G401.6 (cell line): ENCODE measurements around the gene GABRA4.

Source experiments
- FAIRE-seq: peaks from 2 replicates; lab custom pipeline; 2012; peaks lifted over from hg19 to GRCh38; lab: Jason Lieb, UNC

Gene GABRA4

DNA sequence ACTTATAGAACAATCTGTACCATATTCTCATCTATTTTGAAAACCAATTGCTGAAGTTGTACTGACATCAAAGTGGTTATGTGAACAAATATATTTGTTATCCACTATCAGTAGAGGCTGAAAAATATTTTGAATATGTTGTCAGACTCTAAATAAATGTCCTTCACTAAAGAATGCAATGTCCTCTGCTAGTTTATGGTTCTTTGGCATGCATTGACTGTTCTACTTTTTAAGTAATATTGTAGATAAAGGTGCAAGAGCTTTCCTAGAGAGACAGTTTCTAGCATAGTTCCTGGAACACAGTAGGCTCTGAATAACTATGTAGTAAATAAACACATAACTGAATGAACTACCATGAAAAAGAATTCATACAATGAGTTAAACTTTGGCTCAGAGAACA, 66.2 kb downstream of the GABRA4 start:
- FAIRE-seq = no peak

DNA sequence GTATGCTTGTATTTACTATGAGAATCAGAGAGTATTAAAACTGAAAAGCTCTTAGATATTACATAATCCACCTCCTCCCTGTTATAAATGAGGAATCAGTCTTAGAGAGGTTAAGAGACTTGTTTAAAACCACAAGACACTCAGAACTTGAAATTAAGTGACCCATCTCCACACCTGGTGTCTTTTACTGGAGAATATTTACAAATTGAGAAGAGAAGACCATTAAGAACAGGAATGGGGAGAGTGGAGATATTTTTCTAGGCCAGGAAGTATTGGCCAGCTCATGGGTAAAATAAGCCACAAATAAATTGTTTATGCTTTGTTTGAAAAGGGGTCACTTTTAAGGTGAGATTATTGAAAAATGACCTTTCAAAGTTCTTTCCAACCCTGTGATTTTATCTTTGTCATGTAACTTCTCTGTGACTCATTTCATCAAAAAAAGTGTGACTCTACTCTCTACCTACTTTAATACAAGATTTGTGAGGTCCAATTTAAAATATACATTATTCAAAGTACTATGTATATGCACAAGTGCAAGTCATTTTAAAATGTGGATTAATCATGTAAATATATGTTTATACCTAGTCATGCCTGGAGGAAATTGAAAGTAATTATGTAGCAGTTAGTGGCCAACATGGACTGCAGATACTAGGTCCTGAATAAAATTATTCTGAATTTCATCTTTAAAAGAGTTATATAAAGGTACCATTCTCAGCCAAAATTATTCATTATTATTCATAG, 68.4 kb downstream of the GABRA4 start:
- FAIRE-seq = no peak

DNA sequence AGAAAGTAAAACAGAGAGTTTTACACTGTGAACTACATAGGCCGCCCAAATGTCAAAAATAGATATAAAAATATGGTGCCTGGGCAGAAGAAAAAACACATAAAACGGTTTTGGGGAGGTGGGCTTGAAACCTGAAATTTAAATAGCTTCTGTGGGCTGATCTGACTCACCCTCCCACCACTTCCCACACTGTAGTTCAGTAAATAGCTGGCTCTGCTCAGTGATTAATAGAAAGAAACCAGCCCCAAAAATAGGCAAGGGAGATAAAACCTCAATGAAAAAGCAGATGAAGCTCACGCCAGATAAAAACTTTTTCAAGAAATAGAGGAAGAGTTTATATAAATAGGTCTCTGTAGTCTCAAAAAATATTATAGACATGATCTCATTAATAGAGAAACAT, 71.2 kb downstream of the GABRA4 start:
- no peak for FAIRE-seq

DNA sequence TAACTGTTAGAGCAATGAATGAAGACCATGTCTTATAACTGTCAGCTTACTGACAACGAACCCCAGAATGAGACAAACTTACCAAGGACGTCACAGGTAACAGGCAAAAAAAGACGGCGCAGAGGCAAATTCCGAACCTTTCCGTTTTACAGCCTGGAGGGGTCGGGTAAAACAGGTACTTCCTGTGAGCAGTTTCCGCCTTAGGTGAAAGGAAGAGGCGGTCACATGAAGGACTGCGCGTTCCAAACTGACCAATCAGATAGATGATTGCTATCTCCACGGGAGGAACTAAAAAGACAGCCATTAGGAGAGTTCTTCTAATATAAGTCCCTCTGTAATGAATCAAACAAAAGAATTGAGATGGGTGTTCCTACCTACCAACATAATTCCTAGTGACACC, 84.3 kb downstream of the GABRA4 start, which contains the start of gene COX7B2:
TSS of gene COX7B2 (minus strand) at position 168 of the 400 bp plus-strand sequence. CDS start 174,053 bp downstream, outside the sequence.
- FAIRE-seq = no peak

DNA sequence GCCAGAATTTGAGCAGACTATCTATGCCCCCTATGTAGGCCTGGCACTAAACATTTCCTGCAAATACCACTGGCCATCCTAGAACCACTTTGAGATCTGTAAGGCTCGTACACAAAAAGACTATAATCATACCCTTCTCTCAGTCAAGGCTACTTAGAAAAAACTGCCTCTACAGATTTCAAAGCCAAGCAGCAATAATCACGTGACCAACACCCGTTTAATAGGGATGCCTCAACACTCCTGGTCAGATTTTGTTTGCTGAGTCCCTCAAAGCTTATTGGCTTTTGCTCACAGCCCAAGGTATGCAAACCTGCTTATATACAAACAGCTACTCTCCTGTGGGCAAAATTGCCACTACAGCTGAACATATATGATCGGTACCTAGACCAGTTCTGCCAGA, 85.2 kb downstream of the GABRA4 start:
- FAIRE-seq = no peak

DNA sequence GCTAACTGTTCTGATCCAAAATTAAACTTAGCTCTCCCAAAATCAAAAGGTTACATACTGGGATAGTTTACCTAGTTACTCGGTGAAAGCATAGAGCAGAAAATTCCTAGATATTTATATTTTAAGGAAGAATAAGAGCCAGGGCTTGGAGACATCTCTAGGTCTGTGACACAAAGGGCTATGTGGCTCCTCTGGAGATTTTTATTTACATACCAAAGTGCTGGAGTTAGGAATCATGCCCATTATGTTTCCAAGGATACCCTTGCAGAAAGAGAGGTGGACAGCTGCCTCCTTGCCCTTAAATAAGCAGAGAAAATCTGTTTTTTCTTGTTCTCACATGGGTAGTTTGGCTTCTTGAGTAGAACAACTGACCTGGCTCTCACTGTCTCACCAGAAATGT, 93.3 kb downstream of the GABRA4 start:
- FAIRE-seq = no peak

DNA sequence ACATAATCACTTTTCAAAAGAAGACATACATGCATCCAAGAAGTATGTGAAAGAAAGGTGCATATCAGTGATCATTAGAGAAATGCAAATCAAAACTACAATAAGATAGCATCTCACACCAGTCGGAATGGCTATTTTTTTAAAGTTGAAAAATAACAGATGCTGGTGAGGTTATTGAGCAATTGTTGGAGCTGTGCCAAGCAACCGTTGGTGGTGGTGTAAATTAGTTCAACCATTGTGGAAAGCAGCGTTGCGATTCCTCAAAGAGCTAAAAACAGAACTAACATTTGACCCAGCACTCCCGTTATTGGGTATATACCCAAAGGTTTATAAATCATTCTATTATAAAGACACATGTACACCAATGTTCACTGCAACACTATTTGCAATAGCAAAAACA, 98.6 kb downstream of the GABRA4 start:
- no peak for FAIRE-seq

DNA sequence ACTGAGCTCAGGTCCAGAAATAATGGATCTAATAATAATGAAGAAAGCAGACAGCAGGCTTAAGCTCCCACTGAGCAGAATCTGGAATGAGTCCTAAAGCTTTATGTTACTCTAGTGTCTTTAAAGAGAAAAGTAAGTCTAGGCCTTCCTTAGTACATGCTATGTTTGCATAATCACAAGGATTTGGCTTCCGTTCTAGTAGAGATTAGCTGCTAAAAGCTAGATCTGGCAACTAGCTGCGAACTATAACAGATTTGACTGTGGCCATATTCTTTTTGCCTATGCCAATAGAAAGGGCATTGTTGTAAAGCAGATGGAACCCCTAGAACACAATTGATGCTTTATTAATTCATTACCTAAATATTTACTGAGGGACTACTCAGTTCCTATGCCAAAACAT, 103.3 kb downstream of the GABRA4 start:
- no peak for FAIRE-seq

DNA sequence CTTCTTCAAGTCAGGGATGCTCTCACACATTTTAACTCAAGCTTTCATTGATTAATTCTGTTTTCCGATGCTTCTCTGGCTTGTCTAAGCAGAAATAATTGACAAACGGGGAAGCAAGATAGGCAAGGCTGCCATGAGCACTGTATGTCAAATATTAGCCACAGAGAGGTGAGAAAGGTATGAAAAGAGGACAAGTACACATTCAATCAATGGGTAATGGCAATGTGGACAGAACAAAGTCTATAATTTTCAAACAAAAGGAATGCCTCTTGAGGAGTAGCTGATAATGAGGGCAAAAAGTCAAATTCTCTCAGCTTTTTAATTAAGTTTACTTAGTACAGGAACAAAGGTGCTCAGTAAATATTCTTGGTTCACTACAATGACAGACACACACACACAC, 104.0 kb downstream of the GABRA4 start:
- no peak for FAIRE-seq

DNA sequence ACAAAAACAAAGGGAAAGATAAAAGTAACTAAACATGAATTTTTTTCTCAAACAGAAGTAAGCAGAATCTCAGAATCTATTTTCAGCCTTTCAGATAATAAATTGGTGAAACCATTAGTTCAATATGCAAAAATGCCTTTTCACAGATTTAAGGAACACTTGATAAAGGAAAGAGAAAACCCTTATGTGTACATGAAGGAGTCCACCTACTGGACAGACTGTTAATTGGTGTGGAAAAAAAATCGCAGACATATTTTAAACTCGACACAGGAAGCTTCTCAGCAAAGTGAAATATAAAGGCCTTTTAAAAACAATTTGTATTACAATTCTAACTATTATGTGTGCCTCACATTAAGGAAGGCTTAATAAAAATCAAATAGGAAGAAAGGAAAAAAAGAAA, 106.7 kb downstream of the GABRA4 start:
- peak; percentile 51 for FAIRE-seq

DNA sequence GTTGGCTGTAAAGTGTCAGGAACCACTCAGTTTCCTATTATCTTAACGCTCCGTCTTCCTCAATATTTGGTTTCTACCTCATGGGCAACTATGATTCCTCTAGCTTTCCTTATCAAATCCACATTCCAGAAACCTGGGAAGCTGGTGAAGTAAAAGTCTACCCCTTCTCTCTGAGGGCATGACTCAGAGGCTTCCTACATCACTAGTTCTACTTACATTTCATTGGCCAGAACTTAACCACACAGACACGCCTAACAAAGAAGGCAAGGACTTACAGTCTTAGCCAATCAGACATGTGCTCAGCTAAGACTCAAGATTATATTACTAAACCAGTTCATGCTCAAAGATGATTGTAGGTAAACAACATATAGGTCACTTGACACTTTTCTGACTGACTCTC, 114.7 kb downstream of the GABRA4 start:
- FAIRE-seq = no peak

DNA sequence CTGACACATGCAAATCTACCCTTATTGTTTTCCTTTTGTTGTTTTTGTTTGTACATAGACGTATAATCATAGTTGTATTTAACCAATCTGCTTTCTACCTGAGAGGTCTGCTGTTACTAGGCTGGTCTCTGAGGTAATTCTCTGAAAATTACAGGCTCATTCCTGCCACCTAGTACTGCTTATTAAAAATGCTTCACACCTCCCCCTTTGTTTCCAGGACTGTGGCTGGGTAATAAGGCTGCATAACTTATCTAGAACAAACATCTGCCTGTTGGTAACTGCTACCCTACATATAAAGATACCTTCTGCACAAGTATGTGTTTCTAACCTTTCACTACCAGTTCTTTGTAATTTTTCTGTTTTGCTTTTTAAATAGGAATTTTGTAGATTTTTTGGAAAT, 118.6 kb downstream of the GABRA4 start:
- FAIRE-seq = no peak

DNA sequence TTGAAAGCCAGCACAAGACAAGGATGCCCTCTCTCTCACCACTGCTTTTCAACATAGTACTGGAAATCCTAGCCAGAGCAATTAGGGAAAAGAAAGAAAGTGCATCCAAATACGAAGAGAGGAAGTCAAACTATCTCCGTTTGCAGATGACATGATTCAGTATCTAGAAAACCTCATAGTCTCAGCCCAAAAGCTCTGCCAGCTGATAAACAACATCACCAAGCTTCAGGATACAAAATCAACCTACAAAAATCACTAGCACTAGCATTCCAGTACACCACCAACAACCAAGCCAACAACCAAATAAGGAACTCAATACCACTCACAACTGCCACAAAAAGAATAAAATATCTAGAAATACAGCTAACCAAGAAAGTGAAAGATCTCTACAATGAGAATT, 123.0 kb downstream of the GABRA4 start:
- no peak for FAIRE-seq
